ENCODE results near the gene ZFP69B.

DNA sequence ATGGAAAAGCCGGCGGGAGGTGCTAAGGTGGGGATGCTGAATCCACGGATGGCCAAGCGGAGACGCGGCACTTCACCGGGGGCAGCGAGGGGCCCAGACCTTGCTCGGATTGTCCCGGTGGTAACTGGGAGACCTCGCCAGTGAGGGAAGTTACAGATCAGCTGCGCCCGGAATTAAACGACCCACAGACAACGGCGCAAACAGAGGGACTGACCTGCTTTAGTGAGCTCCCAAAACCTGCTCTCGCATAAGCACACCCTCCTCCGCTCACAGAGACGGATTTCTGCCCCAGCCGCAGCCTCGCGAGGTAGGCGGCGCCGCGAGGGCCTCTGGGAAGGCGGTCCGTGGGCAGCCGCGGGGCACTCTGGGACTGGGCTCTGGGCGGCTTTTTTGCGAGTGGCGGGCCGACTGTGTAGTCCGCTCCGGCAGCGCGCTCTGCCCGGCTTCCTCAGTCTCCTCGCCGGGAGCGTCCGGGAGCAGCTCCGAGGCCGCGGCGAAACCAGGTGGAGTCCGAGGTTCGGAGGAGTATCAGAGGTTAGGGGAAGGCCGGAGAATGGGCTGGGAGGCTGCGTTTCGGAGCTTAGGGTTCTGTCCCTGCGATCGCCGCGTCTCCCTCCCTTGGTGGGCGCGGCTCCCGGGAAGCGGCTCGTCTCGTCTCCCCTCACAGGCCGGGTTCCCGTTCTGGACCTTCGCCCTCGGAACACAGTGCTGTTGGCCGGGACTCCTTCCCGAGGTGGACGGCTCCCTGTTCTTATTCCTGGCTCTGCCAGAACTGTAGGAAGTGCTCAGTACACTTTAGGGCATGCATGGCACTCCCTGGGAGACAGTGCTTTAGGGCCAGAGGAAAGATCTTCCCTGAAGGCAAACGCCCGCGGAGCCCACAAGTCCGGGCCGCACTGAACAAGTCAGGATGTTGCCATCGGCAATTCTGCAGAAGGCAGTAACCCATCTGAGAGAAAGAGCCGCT is 58.4 kb downstream of the ZFP69B start, which contains the start of gene EXO5:
- TF ChIP-seq, protein P1, sequence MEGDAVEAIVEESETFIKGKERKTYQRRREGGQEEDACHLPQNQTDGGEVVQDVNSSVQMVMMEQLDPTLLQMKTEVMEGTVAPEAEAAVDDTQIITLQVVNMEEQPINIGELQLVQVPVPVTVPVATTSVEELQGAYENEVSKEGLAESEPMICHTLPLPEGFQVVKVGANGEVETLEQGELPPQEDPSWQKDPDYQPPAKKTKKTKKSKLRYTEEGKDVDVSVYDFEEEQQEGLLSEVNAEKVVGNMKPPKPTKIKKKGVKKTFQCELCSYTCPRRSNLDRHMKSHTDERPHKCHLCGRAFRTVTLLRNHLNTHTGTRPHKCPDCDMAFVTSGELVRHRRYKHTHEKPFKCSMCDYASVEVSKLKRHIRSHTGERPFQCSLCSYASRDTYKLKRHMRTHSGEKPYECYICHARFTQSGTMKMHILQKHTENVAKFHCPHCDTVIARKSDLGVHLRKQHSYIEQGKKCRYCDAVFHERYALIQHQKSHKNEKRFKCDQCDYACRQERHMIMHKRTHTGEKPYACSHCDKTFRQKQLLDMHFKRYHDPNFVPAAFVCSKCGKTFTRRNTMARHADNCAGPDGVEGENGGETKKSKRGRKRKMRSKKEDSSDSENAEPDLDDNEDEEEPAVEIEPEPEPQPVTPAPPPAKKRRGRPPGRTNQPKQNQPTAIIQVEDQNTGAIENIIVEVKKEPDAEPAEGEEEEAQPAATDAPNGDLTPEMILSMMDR (IDR thresholded peaks at IDR 0.05): no peak
- TF ChIP-seq TCF7L2 (IDR thresholded peaks at IDR 0.05; ENCODE audit: low read depth, low read length) (no peak), POLR2AphosphoS5 (IDR thresholded peaks at IDR 0.05; ENCODE audit: low read depth, low read length) (peak; percentile 95)
